ENCODE results near the gene DVL3. TPM values are rescaled to one million over a fixed set of nuclear protein-coding genes. Genes with fewer than 3 reads are reported as not detected.

The DVL3 gene
- total RNA-seq, 1 donor from 2014 or later = 112 TPM

DNA sequence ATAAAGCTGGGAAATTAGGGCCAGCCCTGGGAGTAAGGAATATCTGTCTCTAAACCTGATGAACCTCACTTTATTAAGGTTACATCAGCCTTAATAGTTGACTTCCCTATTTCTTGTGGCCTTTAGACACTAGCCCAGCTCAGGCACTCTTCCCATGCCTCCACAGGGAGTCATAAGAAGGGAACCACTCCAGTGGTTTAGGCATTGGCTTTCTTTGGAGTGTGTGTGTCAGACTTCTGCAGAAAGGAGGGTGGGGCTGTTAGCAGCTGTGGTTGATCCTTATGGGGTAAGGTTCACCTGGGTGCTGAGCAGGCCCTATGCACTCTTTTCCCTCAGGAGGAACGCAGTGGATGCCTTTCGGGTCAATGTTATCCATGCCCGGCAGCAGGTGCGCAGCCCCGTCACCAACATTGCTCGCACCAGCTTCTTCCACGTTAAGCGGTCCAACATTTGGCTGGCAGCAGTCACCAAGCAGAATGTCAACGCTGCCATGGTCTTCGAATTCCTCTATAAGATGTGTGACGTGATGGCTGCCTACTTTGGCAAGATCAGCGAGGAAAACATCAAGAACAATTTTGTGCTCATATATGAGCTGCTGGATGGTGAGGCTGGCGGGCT, 23.5 kb downstream of the DVL3 start:
- TF ChIP-seq, protein P1, sequence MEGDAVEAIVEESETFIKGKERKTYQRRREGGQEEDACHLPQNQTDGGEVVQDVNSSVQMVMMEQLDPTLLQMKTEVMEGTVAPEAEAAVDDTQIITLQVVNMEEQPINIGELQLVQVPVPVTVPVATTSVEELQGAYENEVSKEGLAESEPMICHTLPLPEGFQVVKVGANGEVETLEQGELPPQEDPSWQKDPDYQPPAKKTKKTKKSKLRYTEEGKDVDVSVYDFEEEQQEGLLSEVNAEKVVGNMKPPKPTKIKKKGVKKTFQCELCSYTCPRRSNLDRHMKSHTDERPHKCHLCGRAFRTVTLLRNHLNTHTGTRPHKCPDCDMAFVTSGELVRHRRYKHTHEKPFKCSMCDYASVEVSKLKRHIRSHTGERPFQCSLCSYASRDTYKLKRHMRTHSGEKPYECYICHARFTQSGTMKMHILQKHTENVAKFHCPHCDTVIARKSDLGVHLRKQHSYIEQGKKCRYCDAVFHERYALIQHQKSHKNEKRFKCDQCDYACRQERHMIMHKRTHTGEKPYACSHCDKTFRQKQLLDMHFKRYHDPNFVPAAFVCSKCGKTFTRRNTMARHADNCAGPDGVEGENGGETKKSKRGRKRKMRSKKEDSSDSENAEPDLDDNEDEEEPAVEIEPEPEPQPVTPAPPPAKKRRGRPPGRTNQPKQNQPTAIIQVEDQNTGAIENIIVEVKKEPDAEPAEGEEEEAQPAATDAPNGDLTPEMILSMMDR (IDR thresholded peaks at IDR 0.05; ENCODE audit: unreplicated experiment) = no peak
- Mint-ChIP-seq H3K4me1 (ENCODE audit: low read depth) (peaks cover 16% of the 10 kb centered on the region), H3K4me3 (ENCODE audit: low read depth) (no peak overlapping the region), H3K36me3 (ENCODE audit: insufficient read depth) (peaks cover 19% of the 10 kb centered on the region), H3K27ac (no peak overlapping the region), H3K27me3 (no peaks in the 10 kb centered on the region), H3K9me3 (ENCODE audit: low read depth) (no peaks in the 10 kb centered on the region)
- DNase-seq (ENCODE audit: low spot score, unreplicated experiment) = no peak

DNA sequence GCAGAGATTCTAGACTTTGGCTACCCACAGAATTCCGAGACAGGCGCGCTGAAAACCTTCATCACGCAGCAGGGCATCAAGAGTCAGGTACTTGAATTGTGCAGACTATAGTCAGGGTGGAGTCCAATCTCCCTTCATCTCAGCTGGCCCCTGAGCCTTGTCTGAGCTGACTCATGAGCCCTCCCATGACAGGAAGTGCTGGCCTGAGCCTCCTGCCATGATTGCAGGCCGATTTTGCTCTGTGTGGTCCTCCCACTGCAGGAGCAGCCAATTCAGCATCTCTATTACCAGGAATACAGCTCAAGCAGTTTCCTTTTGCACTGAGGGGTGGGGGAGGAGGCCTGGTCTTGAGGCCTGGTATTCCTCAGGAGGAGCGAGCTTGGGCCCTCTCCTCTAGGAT, 25.0 kb downstream of the DVL3 start:
- DNase-seq (ENCODE audit: low spot score, unreplicated experiment) = no peak
- peaks cover 17% of the 10 kb centered on the region for H3K4me1 Mint-ChIP-seq (ENCODE audit: low read depth)
- H3K27me3 Mint-ChIP-seq = no peaks in the 10 kb centered on the region
- H3K27ac Mint-ChIP-seq = no peak overlapping the region
- no peaks in the 10 kb centered on the region for H3K9me3 Mint-ChIP-seq (ENCODE audit: low read depth)
- TF ChIP-seq, protein P1 (IDR thresholded peaks at IDR 0.05; ENCODE audit: unreplicated experiment) = no peak
- peaks cover 23% of the 10 kb centered on the region for H3K36me3 Mint-ChIP-seq (ENCODE audit: insufficient read depth)
- no peak overlapping the region for H3K4me3 Mint-ChIP-seq (ENCODE audit: low read depth)

DNA sequence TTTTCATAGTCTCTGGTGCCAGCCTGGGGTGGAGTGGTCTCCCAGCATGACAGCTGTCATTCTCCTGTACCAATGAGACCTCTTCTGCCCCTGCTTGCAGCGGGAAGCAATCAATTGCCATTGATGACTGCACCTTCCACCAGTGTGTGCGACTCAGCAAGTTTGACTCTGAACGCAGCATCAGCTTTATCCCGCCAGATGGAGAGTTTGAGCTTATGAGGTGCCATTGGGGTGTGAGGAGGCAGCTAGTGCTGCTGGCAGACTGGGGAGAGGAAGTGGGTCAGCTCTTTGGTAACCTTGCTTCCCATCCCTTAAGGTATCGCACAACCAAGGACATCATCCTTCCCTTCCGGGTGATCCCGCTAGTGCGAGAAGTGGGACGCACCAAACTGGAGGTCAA, 26.4 kb downstream of the DVL3 start:
- TF ChIP-seq, protein P1 (IDR thresholded peaks at IDR 0.05; ENCODE audit: unreplicated experiment) = no peak
- peaks cover 23% of the 10 kb centered on the region for H3K36me3 Mint-ChIP-seq (ENCODE audit: insufficient read depth)
- peaks cover 12% of the 10 kb centered on the region for H3K4me1 Mint-ChIP-seq (ENCODE audit: low read depth)
- no peak overlapping the region for H3K27ac Mint-ChIP-seq
- no peak overlapping the region for H3K4me3 Mint-ChIP-seq (ENCODE audit: low read depth)
- DNase-seq (ENCODE audit: low spot score, unreplicated experiment) = no peak
- no peaks in the 10 kb centered on the region for H3K27me3 Mint-ChIP-seq
- no peaks in the 10 kb centered on the region for H3K9me3 Mint-ChIP-seq (ENCODE audit: low read depth)

DNA sequence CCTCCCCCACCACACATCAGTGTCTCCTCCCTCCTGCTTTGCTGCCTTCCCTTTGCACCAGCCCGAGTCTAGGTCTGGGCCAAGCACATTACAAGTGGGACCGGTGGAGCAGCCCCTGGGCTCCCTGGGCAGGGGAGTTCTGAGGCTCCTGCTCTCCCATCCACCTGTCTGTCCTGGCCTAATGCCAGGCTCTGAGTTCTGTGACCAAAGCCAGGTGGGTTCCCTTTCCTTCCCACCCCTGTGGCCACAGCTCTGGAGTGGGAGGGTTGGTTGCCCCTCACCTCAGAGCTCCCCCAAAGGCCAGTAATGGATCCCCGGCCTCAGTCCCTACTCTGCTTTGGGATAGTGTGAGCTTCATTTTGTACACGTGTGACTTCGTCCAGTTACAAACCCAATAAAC, 28.5 kb downstream of the DVL3 start:
- TF ChIP-seq, protein P1 (IDR thresholded peaks at IDR 0.05; ENCODE audit: unreplicated experiment) = no peak
- no peak for DNase-seq (ENCODE audit: low spot score, unreplicated experiment)
- H3K4me1 Mint-ChIP-seq (ENCODE audit: low read depth) = peaks cover 19% of the 10 kb centered on the region
- H3K27ac Mint-ChIP-seq = no peak overlapping the region
- no peaks in the 10 kb centered on the region for H3K27me3 Mint-ChIP-seq
- H3K36me3 Mint-ChIP-seq (ENCODE audit: insufficient read depth) = peaks cover 25% of the 10 kb centered on the region
- H3K4me3 Mint-ChIP-seq (ENCODE audit: low read depth) = no peak overlapping the region
- H3K9me3 Mint-ChIP-seq (ENCODE audit: low read depth) = no peaks in the 10 kb centered on the region

DNA sequence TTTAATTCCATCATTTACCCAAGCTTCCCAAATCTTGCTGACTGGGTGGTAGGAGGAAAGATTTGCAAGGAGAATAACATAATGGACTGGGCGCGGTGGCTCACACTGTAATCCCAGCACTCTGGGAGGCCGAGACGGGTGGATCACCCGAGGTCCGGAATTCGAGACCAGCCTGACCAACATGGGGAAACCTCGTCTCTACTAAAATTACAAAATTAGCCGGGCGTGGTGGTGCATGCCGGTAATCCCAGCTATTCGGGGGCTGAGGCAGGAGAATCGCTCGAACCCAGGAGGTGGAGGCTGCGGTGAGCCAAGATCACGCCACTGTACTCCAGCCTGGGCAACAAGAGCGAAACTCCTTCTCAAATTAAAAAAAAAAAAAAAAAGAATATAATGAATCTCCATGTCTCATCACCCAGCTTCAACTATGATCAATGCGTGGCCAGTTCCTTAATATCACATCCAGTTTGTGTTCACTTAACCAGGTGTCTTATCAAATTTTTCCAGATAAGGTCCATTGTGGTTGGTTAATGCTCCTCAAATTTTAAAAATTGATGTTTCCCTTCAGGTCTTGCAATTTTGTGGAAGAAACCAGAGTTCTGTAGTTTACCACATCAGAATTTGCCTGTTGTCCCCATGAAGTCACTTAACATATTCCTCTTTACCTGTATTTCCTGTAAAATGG, 29.5 kb downstream of the DVL3 start:
- Mint-ChIP-seq H3K4me3 (ENCODE audit: low read depth) (peak overlapping the region; percentile 98), H3K27ac (peak overlapping the region; percentile 98), H3K27me3 (no peaks in the 10 kb centered on the region), H3K36me3 (ENCODE audit: insufficient read depth) (peaks cover 24% of the 10 kb centered on the region), H3K4me1 (ENCODE audit: low read depth) (peaks cover 19% of the 10 kb centered on the region), H3K9me3 (ENCODE audit: low read depth) (no peaks in the 10 kb centered on the region)
- no peak for DNase-seq (ENCODE audit: low spot score, unreplicated experiment)
- TF ChIP-seq, protein P1 (IDR thresholded peaks at IDR 0.05; ENCODE audit: unreplicated experiment) = no peak
